OCI-LY3 (cell line): ENCODE measurements around the gene CAD.
"Not testable (repeated sequence)": the region's sequence is repeated elsewhere in the genome, so short reads cannot be mapped to it uniquely, and the experiment has no call there.

Source experiments
- H2AFZ ChIP-seq: fragments of 200-600, 300-600 bp; shearing (Covaris generic); 2 replicates; pipeline ENCODE4 v1.6.0; 2014; ENCODE audit warnings: antibody characterized with exemption, low read depth, low read length
- H3K27ac ChIP-seq: fragments of 200-600, 300-600 bp; sonication (generic); 2 replicates; pipeline ENCODE4 v1.5.1; 2014; ENCODE audit warnings: mild to moderate bottlenecking, low read length, moderate library complexity, mixed read lengths
- H3K27me3 ChIP-seq: fragments of 200-600, 300-600 bp; sonication (generic); 2 replicates; pipeline ENCODE4 v1.6.1; 2014; ENCODE audit warnings: low read depth, low read length, mixed read lengths
- H3K36me3 ChIP-seq: fragments of 200-600, 300-600 bp; sonication (generic); replicated peaks from 2 replicates; pipeline ENCODE3; 2014; ENCODE audit warnings: low read depth, low read length, mixed read lengths
- H3K4me1 ChIP-seq: fragments of 300-600, 200-600 bp; sonication (generic); 2 replicates; pipeline ENCODE4 v1.6.1; 2014; ENCODE audit warnings: low read length, mixed read lengths
- H3K4me2 ChIP-seq: fragments of 200-600, 300-600 bp; sonication (generic); 2 replicates; pipeline ENCODE4 v1.6.1; 2014; ENCODE audit warnings: low read length, mixed read lengths
- H3K4me3 ChIP-seq: fragments of 300-600, 200-600 bp; sonication (generic); 2 replicates; pipeline ENCODE4 v1.5.1; 2014; ENCODE audit warnings: antibody characterized with exemption, mild to moderate bottlenecking, low read length, moderate library complexity
- H3K79me2 ChIP-seq: fragments of 300-600, 200-600 bp; shearing (Covaris generic); 2 replicates; pipeline ENCODE4 v1.6.1; 2014; ENCODE audit warnings: mild to moderate bottlenecking, low read length, mixed read lengths
- H3K9ac ChIP-seq: fragments of 300-600, 200-600 bp; shearing (Covaris generic); 2 replicates; pipeline ENCODE4 v1.6.0; 2014; ENCODE audit warnings: mild to moderate bottlenecking, low read length, moderate library complexity
- H3K9me3 ChIP-seq: fragments of 200-600, 300-600 bp; shearing (Covaris generic); 2 replicates; pipeline ENCODE4 v1.6.1; 2014; ENCODE audit warnings: low read length, mixed read lengths; ENCODE audit not compliant: insufficient read depth
- H4K20me1 ChIP-seq: fragments of 200-600, 300-600 bp; sonication (generic); 2 replicates; pipeline ENCODE4 v1.6.1; 2016; ENCODE audit warnings: low read length, mixed read lengths; ENCODE audit not compliant: insufficient read depth
- CTCF ChIP-seq: fragments of 200-600, 300-600 bp; sonication (generic); IDR thresholded peaks from 2 replicates; pipeline ENCODE4 v1.5.1; 2014; ENCODE audit warnings: antibody characterized with exemption, low read length, low read depth
- EZH2phosphoT487 ChIP-seq: fragments of 200-600 bp; shearing (Covaris generic); IDR thresholded peaks from 2 replicates; pipeline ENCODE4 v1.6.1; 2018; ENCODE audit warnings: antibody characterized with exemption, mixed run types, low read depth

CAD gene

GRCh38 chr2:27174638-27175037, 42.5 kb upstream of the CAD start:
- no peaks in the 10 kb centered on the region for H3K9me3 ChIP-seq
- no peak overlapping the region for H3K27ac ChIP-seq
- no peaks in the 10 kb centered on the region for H3K36me3 ChIP-seq
- peaks cover 24% of the 10 kb centered on the region for H3K4me1 ChIP-seq
- TF ChIP-seq CTCF (no peak), EZH2phosphoT487 (no peak)
- no peaks in the 10 kb centered on the region for H4K20me1 ChIP-seq
- peaks cover 18% of the 10 kb centered on the region for H3K27me3 ChIP-seq
- H3K4me3 ChIP-seq, result no peak overlapping the region
- no peaks in the 10 kb centered on the region for H3K79me2 ChIP-seq
- no peak overlapping the region for H3K9ac ChIP-seq
- peak overlapping the region; percentile 9; the same call in 1 of the 2 replicates for H2AFZ ChIP-seq
- no peak overlapping the region for H3K4me2 ChIP-seq

- H3K36me3 ChIP-seq, result no peaks in the 10 kb centered on the region
- H3K4me3 ChIP-seq, result no peak overlapping the region
- peaks cover 18% of the 10 kb centered on the region for H3K27me3 ChIP-seq
- H3K4me2 ChIP-seq, result no peak overlapping the region
- H3K4me1 ChIP-seq, result peaks cover 19% of the 10 kb centered on the region
- H3K9me3 ChIP-seq, result no peaks in the 10 kb centered on the region
- H3K79me2 ChIP-seq, result no peaks in the 10 kb centered on the region
- no peak overlapping the region for H3K9ac ChIP-seq
- TF ChIP-seq CTCF, result no peak
- no peak for TF ChIP-seq EZH2phosphoT487
- no peaks in the 10 kb centered on the region for H4K20me1 ChIP-seq
- H2AFZ ChIP-seq, result no peak overlapping the region
- H3K27ac ChIP-seq, result no peak overlapping the region
These were observed 41.8 kb upstream of the CAD start for GRCh38 chr2:27175330-27175729.

GRCh38 chr2:27175781-27176180, 41.4 kb upstream of the CAD start:
- not testable (repeated sequence) for H3K9me3 ChIP-seq, H4K20me1 ChIP-seq, H3K9ac ChIP-seq, H3K27ac ChIP-seq, H3K4me2 ChIP-seq, H3K36me3 ChIP-seq, H3K79me2 ChIP-seq, H3K4me3 ChIP-seq, H2AFZ ChIP-seq
- peaks cover 15% of the 10 kb centered on the region for H3K4me1 ChIP-seq
- peaks cover 18% of the 10 kb centered on the region for H3K27me3 ChIP-seq

GRCh38 chr2:27177441-27178351, 39.5 kb upstream of the CAD start:
- peaks cover 18% of the 10 kb centered on the region for H3K27me3 ChIP-seq
- no peaks in the 10 kb centered on the region for H4K20me1 ChIP-seq
- no peak overlapping the region for H2AFZ ChIP-seq
- H3K4me1 ChIP-seq, result peaks cover 5% of the 10 kb centered on the region
- H3K4me3 ChIP-seq, result no peak overlapping the region
- TF ChIP-seq CTCF (no peak), EZH2phosphoT487 (no peak)
- no peak overlapping the region for H3K9ac ChIP-seq
- H3K36me3 ChIP-seq, result no peaks in the 10 kb centered on the region
- no peak overlapping the region for H3K27ac ChIP-seq
- H3K79me2 ChIP-seq, result no peaks in the 10 kb centered on the region
- no peak overlapping the region for H3K4me2 ChIP-seq
- H3K9me3 ChIP-seq, result no peaks in the 10 kb centered on the region
